Panc1 (cell line): Measurements from ENCODE around the gene SHC4.

Experiments
- CTCF ChIP-seq: fragments of 450-650 bp; IDR thresholded peaks from 2 replicates; pipeline ENCODE4 v1.5.1; 2017; ENCODE audit warnings: mild to moderate bottlenecking
- POLR2AphosphoS5 ChIP-seq: IDR thresholded peaks from 2 replicates; pipeline ENCODE4 v1.6.1; 2012; ENCODE audit warnings: mild to moderate bottlenecking, low read depth, low read length, moderate library complexity
- TF ChIP-seq, protein P1 (sequence below), 2 experiments: IDR thresholded peaks; 2 replicates each; pipeline ENCODE4 v1.6.1; 2011 to 2012; ENCODE audit warnings: low read depth in 2 of 2, control low read depth in 1 of 2, low read length in 1 of 2, mild to moderate bottlenecking in 1 of 2, moderate library complexity in 1 of 2; ENCODE audit not compliant: insufficient read depth in 1 of 2

GRCh38 chr15:48905216-48905615 is 58.5 kb downstream of the SHC4 start:
- no peak for TF ChIP-seq CTCF
- TF ChIP-seq, protein P1, sequence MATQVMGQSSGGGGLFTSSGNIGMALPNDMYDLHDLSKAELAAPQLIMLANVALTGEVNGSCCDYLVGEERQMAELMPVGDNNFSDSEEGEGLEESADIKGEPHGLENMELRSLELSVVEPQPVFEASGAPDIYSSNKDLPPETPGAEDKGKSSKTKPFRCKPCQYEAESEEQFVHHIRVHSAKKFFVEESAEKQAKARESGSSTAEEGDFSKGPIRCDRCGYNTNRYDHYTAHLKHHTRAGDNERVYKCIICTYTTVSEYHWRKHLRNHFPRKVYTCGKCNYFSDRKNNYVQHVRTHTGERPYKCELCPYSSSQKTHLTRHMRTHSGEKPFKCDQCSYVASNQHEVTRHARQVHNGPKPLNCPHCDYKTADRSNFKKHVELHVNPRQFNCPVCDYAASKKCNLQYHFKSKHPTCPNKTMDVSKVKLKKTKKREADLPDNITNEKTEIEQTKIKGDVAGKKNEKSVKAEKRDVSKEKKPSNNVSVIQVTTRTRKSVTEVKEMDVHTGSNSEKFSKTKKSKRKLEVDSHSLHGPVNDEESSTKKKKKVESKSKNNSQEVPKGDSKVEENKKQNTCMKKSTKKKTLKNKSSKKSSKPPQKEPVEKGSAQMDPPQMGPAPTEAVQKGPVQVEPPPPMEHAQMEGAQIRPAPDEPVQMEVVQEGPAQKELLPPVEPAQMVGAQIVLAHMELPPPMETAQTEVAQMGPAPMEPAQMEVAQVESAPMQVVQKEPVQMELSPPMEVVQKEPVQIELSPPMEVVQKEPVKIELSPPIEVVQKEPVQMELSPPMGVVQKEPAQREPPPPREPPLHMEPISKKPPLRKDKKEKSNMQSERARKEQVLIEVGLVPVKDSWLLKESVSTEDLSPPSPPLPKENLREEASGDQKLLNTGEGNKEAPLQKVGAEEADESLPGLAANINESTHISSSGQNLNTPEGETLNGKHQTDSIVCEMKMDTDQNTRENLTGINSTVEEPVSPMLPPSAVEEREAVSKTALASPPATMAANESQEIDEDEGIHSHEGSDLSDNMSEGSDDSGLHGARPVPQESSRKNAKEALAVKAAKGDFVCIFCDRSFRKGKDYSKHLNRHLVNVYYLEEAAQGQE (IDR thresholded peaks at IDR 0.05; ENCODE audit: insufficient read depth in 1 of 2, low read depth in 2 of 2, low read length in 1 of 2), result no peak
- no peak for TF ChIP-seq POLR2AphosphoS5
